Caco-2 (cell line): ENCODE measurements around the gene CASZ1. TPM values are rescaled to one million over a fixed set of nuclear protein-coding genes. Genes with fewer than 3 reads are reported as not detected.

Source experiments
- BruUV-seq: library from RNA; stranded (reverse); fragments of 400-500 nt; replicated peaks from 2 replicates; lab custom pipeline; 2021; lab: Mats Ljungman, UMichigan
- CTCF ChIA-PET: fragments of 300-600 bp; sonication (Branson Sonifier 250); formaldehyde crosslinking; loops from one replicate; lab custom pipeline; 2022; ENCODE audit warnings: antibody characterized with exemption; lab: Charles Lee
- POLR2A ChIA-PET: fragments of 300-600 bp; sonication (Branson Sonifier 250); formaldehyde crosslinking; loops from one replicate; lab custom pipeline; 2022; ENCODE audit warnings: antibody characterized with exemption; lab: Charles Lee
- DNase-seq, 2 experiments: peaks; one replicate each; pipeline versions ENCODE4 v3.0.0 to v3.0.0-alpha.2; 2020 to 2022
- H3K27me3 ChIP-seq: replicated peaks from 2 replicates; pipeline ENCODE4 v1.6.0; 2011; ENCODE audit warnings: low read length; ENCODE audit not compliant: control insufficient read depth, insufficient read depth
- H3K36me3 ChIP-seq: 2 replicates; pipeline ENCODE4 v1.5.1; 2011; ENCODE audit warnings: low read length; ENCODE audit not compliant: control insufficient read depth, insufficient read depth
- H3K4me1 ChIP-seq: fragments of 250-450 bp; sonication (Bioruptor Pico); 2 replicates; pipeline ENCODE4 v1.5.1; 2020; ENCODE audit warnings: mild to moderate bottlenecking
- H3K4me3 ChIP-seq: 2 replicates; pipeline ENCODE4 v1.5.1; 2011; ENCODE audit warnings: low read depth, mild to moderate bottlenecking, control low read depth, low read length
- H3K9me3 ChIP-seq: fragments of 250-450 bp; sonication (Bioruptor Pico); 2 replicates; pipeline ENCODE4 v1.5.1; 2020; ENCODE audit warnings: mild to moderate bottlenecking, moderate library complexity
- H3K27ac Mint-ChIP-seq: one replicate; pipeline ENCODE4 v1.8.0; 2022; ENCODE audit warnings: mixed read lengths; ENCODE audit not compliant: unreplicated experiment
- H3K27me3 Mint-ChIP-seq: one replicate; pipeline ENCODE4 v1.8.0; 2022; ENCODE audit warnings: mixed read lengths; ENCODE audit not compliant: insufficient read depth, unreplicated experiment
- H3K36me3 Mint-ChIP-seq: one replicate; pipeline ENCODE4 v1.8.0; 2022; ENCODE audit warnings: mild to moderate bottlenecking, mixed read lengths; ENCODE audit not compliant: insufficient read depth, unreplicated experiment
- H3K4me1 Mint-ChIP-seq: one replicate; pipeline ENCODE4 v1.8.0; 2022; ENCODE audit warnings: low read depth, mixed read lengths; ENCODE audit not compliant: unreplicated experiment
- H3K4me3 Mint-ChIP-seq: one replicate; pipeline ENCODE4 v1.8.0; 2022; ENCODE audit warnings: mild to moderate bottlenecking, moderate library complexity, mixed read lengths; ENCODE audit not compliant: unreplicated experiment
- H3K9me3 Mint-ChIP-seq: one replicate; pipeline ENCODE4 v1.8.0; 2022; ENCODE audit warnings: mixed read lengths; ENCODE audit not compliant: unreplicated experiment
- CTCF ChIP-seq, 2 experiments: fragments of 200-600 bp in 1 of 2; IDR thresholded peaks; 1 replicate in 1 of 2; 2 replicates in 1 of 2; pipeline versions ENCODE4 v1.5.1 to v1.8.0; 2011 to 2022; ENCODE audit warnings: antibody characterized with exemption in 1 of 2, control low read depth in 1 of 2, inconsistent platforms in 1 of 2, low read depth in 1 of 2, low read length in 1 of 2, mild to moderate bottlenecking in 1 of 2, moderate library complexity in 1 of 2; ENCODE audit not compliant: insufficient read depth in 1 of 2, severe bottlenecking in 1 of 2, unreplicated experiment in 1 of 2
- intact Hi-C: fragments of 100-400 bp; cut with micrococcal nuclease; formaldehyde crosslinking; loops from one replicate; pipeline ENCODE4 v1.10.0; 2022; ENCODE audit not compliant: unreplicated experiment
- total RNA-seq: library from RNA; stranded (reverse); gene quantifications from 2 replicates; pipeline ENCODE4 v1.2.3, GENCODE V29; 2022

The CASZ1 gene
- total RNA-seq, 1 experiment from 2014 or later: 10.9 TPM

- TF ChIP-seq CTCF (IDR thresholded peaks at IDR 0.05; ENCODE audit: insufficient read depth in 1 of 2, low read depth in 1 of 2, low read length in 1 of 2, severe bottlenecking in 1 of 2, unreplicated experiment in 1 of 2): no peak
- H3K9me3 ChIP-seq: no peaks in the 10 kb centered on the region
- Mint-ChIP-seq H3K27ac (no peak overlapping the region), H3K4me1 (peaks cover 11% of the 10 kb centered on the region), H3K9me3 (no peaks in the 10 kb centered on the region), H3K27me3 (no peaks in the 10 kb centered on the region), H3K36me3 (no peaks in the 10 kb centered on the region), H3K4me3 (no peak overlapping the region)
- H3K4me3 ChIP-seq: no peak overlapping the region
- ChIA-PET POLR2A (no interaction called here), CTCF (interaction anchor here (0.5 kb wide), 1 partner anchor 172 kb away, joined by 4 read pairs; no protein-coding TSS in a partner anchor)
- DNase-seq: peak; percentile 60 to 69
- intact Hi-C loops: no loop called here
- H3K36me3 ChIP-seq: no peaks in the 10 kb centered on the region
- H3K27me3 ChIP-seq: no peaks in the 10 kb centered on the region
- no peaks in the 10 kb centered on the region for H3K4me1 ChIP-seq
- no TSS peak for BruUV-seq
Observed at GRCh38 chr1:10679496-10680220, 116.8 kb downstream of the CASZ1 start.

GRCh38 chr1:10678852-10679251 is 117.6 kb downstream of the CASZ1 start:
- Histone ChIP-seq H3K27me3 (no peaks in the 10 kb centered on the region), H3K4me3 (no peak overlapping the region), H3K36me3 (no peaks in the 10 kb centered on the region), H3K4me1 (no peaks in the 10 kb centered on the region), H3K9me3 (no peaks in the 10 kb centered on the region)
- no peak for DNase-seq
- TF ChIP-seq CTCF (IDR thresholded peaks at IDR 0.05; ENCODE audit: insufficient read depth in 1 of 2, low read depth in 1 of 2, low read length in 1 of 2, severe bottlenecking in 1 of 2, unreplicated experiment in 1 of 2): no peak
- no TSS peak for BruUV-seq
- Mint-ChIP-seq H3K9me3 (no peaks in the 10 kb centered on the region), H3K36me3 (no peaks in the 10 kb centered on the region), H3K27me3 (no peaks in the 10 kb centered on the region), H3K4me1 (peaks cover 11% of the 10 kb centered on the region), H3K4me3 (no peak overlapping the region), H3K27ac (no peak overlapping the region)
- intact Hi-C loops: no loop called here
- ChIA-PET CTCF (interaction anchor here (0.5 kb wide), 1 partner anchor 171 kb away, joined by 4 read pairs; no protein-coding TSS in a partner anchor), POLR2A (no interaction called here)

GRCh38 chr1:10678402-10678801 is 118.0 kb downstream of the CASZ1 start:
- Mint-ChIP-seq H3K9me3 (no peaks in the 10 kb centered on the region), H3K4me3 (no peak overlapping the region), H3K27ac (no peak overlapping the region), H3K36me3 (no peaks in the 10 kb centered on the region), H3K27me3 (no peaks in the 10 kb centered on the region), H3K4me1 (peaks cover 11% of the 10 kb centered on the region)
- CTCF ChIA-PET: no interaction called here
- Histone ChIP-seq H3K4me3 (no peak overlapping the region), H3K4me1 (no peaks in the 10 kb centered on the region), H3K36me3 (no peaks in the 10 kb centered on the region), H3K27me3 (no peaks in the 10 kb centered on the region), H3K9me3 (no peaks in the 10 kb centered on the region)
- TF ChIP-seq CTCF (IDR thresholded peaks at IDR 0.05; ENCODE audit: insufficient read depth in 1 of 2, low read depth in 1 of 2, low read length in 1 of 2, severe bottlenecking in 1 of 2, unreplicated experiment in 1 of 2): no peak
- DNase-seq: no peak
- POLR2A ChIA-PET: no interaction called here
- BruUV-seq: no TSS peak
- intact Hi-C loops: no loop called here
